Fibroblast of pulmonary artery (primary cell): ENCODE measurements around the gene KCNIP4.

Experiments used
- DNase-seq: peaks from one replicate; pipeline ENCODE4 v3.0.0-alpha.2; 2010; ENCODE audit warnings: low read depth
- H3K4me3 ChIP-seq: replicated peaks from 2 replicates; pipeline ENCODE4 v1.5.1; 2011; ENCODE audit warnings: low read depth, mild to moderate bottlenecking, control low read depth, low read length, moderate library complexity
- TF ChIP-seq, protein P1 (sequence below): IDR thresholded peaks from 2 replicates; pipeline ENCODE4 v1.5.1; 2011; ENCODE audit warnings: mild to moderate bottlenecking, control low read depth, low read length, inconsistent platforms; ENCODE audit errors: missing control alignments

The KCNIP4 gene

DNA sequence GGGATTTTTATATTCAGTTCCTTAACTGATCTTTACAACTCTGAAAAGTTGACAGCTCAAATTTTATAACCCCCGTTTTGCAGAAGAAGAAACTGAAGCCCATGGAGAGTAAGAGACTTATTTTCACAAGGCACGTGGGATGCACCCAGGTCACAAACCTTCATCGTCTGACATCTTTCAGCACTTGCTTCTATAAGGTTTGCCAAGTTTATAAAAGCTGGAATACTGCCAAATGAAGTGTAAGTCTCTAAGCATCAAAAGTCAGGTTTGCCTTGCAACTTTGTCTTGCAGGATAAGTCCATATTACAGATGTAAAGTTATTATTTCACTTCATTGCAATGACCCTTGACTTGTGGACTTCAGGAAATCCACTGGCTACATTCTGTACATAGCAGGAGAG is 6.3 kb upstream of the KCNIP4 start:
- TF ChIP-seq, protein P1, sequence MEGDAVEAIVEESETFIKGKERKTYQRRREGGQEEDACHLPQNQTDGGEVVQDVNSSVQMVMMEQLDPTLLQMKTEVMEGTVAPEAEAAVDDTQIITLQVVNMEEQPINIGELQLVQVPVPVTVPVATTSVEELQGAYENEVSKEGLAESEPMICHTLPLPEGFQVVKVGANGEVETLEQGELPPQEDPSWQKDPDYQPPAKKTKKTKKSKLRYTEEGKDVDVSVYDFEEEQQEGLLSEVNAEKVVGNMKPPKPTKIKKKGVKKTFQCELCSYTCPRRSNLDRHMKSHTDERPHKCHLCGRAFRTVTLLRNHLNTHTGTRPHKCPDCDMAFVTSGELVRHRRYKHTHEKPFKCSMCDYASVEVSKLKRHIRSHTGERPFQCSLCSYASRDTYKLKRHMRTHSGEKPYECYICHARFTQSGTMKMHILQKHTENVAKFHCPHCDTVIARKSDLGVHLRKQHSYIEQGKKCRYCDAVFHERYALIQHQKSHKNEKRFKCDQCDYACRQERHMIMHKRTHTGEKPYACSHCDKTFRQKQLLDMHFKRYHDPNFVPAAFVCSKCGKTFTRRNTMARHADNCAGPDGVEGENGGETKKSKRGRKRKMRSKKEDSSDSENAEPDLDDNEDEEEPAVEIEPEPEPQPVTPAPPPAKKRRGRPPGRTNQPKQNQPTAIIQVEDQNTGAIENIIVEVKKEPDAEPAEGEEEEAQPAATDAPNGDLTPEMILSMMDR: no peak
- no peak overlapping the region for H3K4me3 ChIP-seq
- DNase-seq: peak; percentile 1

DNA sequence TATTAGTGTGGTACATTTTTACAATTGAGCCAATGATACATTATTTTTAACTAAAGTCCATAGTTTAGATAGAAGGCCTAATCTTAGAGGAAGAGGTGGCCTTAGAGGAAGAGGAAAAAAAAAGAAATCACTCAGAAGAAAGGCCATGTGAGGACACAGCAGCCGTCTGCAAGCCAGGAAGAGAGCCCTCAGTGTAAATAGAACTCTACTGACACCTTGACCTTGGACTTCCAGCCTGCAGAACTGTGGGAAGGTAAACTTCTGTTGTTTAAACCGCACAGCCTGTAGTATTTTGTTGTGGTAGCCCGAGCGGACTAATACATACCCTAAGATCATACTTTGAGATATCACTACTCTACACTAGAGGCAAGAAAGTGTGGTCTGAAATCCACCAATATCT is 5.1 kb upstream of the KCNIP4 start:
- no peak for DNase-seq
- no peak overlapping the region for H3K4me3 ChIP-seq
- TF ChIP-seq, protein P1: no peak

DNA sequence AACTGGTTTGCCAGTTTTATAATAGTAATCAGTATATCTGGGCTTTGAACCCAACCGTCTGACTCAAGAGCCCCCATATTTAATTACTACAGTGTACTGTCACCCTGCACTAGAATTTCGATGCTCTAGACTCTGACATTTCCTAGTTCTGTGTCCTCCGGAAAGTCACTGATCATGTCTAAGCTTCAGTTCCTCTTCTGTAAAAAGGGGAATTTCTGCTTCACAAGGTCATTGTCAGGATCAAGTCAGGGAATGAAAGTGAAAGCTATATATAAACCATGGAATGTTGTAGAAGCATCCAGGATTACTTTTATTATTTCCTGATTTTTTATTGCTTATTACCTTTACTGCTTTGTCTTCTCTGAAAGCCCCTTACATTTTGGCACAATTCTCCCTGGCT is 4.0 kb upstream of the KCNIP4 start:
- DNase-seq: no peak
- H3K4me3 ChIP-seq: no peak overlapping the region
- TF ChIP-seq, protein P1: no peak

DNA sequence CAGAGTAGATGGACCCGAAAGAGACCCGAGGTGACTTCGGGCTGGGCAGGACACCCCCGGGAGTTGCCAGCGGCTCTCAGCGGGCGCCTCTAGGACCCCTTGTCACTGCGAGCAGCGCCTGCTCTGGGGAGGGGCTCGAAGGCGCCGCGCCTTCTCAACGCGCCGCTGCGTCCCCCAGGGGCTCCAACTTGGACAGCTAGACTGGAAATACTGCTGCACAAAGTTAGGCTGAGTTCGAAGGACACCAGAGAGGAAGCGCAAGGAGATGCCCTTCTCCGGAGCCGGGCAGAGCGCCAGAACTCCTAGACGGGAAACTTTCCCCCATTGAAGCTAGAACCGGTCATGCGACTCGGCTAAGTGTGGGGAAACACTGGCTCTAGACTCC is 493 bp upstream of the KCNIP4 start:
- H3K4me3 ChIP-seq: peak overlapping the region; percentile 34
- peak; percentile 3 for DNase-seq
- TF ChIP-seq, protein P1: no peak

DNA sequence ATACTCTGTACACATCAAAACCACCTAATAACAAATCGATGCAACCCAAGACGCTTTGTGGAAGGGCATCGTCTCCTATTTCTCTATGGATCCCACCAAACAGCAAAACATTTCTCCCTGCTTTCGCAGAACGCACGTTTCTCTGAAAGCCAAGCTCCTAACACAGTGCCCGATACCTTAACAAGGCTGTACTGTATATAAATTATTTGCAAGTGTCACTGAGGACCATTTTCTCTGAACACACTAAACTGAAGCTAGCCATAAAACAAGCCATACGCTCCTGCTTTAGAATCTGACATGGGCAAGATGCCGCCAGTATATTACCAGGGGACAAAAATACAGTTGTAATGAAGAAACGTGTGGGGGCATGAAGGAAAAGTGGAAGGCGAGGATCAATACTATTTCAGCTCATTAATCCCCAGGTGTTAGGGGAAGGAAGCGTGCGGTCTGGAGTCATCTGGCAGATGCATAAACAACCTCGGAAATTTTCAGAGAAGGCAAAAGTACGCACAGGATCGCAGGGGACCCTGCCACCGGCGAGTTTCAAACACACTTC is 703 bp downstream of the KCNIP4 start:
- TF ChIP-seq, protein P1: no peak
- H3K4me3 ChIP-seq: peak overlapping the region; percentile 47
- DNase-seq: no peak

DNA sequence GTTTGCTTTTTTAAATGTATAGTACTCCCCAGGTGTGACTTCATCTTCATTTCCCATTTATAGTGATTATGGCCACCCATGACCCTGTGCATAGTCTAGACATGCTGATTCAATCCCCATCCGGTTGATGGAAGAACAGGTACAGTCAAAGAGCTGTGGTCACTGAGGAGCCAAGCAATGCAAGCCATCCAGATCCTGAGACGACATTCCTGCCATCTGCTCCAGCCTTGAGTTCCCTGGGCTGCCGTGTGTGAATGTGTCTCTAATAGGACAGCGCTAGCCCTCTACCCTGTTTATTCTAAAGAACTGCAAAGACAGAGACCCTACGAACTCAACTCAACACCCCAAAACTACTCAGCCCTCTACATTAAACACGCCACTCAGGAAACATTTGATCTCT is 1.7 kb downstream of the KCNIP4 start:
- no peak for DNase-seq
- TF ChIP-seq, protein P1: no peak
- no peak overlapping the region for H3K4me3 ChIP-seq

DNA sequence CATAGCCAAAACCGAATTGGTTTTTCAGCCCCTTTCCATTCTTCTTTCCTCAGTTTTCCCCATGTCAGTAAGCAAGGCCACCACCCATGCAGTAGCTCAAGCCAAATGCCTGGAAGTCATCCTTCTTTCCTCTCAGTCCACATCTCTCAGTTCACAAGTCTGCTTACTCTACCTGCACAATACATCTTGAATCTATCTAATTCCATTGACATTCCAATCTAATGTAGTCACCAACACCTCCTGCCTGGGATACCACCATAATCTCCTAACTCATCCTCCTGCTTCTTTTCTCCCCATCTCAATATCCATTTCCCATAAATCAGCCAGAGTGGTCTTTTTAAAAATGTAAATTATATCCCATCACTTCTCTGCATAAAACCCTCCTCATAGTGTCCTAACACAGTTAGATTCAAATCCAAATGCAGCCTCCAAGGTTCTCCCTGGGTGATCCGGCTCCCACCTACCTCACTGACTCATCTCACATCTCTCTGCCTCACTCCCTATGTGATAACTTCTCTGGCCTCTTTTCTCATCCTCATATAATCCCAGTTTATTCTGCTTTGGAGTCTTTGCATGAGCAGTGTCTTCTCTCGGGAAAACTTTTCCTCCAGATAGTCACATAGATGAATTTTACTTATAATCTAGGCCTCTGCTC is 26.9 kb downstream of the KCNIP4 start:
- TF ChIP-seq, protein P1: no peak
- DNase-seq: no peak

More for the DNA sequence above, 26.9 kb downstream of the KCNIP4 start:
- no peak overlapping the region for H3K4me3 ChIP-seq
